Osteocyte (in vitro differentiated cells): ENCODE data around the gene PEX11G. TPM values are rescaled to one million over a fixed set of nuclear protein-coding genes. Genes with fewer than 3 reads are reported as not detected.

Source experiments
- DNase-seq: peaks from one replicate; pipeline ENCODE4 v3.0.0; 2021; ENCODE audit warnings: mixed read lengths; ENCODE audit not compliant: unreplicated experiment; ENCODE audit errors: extremely low spot score
- H3K27ac Mint-ChIP-seq: one replicate; pipeline ENCODE4 v1.8.0; 2021; ENCODE audit warnings: mild to moderate bottlenecking, mixed read lengths; ENCODE audit not compliant: unreplicated experiment
- H3K27me3 Mint-ChIP-seq: one replicate; pipeline ENCODE4 v1.8.0; 2021; ENCODE audit warnings: mixed read lengths; ENCODE audit not compliant: unreplicated experiment
- H3K36me3 Mint-ChIP-seq: one replicate; pipeline ENCODE4 v1.8.0; 2021; ENCODE audit warnings: mixed read lengths; ENCODE audit not compliant: unreplicated experiment
- H3K4me1 Mint-ChIP-seq: one replicate; pipeline ENCODE4 v1.8.0; 2021; ENCODE audit warnings: mixed read lengths; ENCODE audit not compliant: unreplicated experiment
- H3K4me3 Mint-ChIP-seq: one replicate; pipeline ENCODE4 v1.8.0; 2021; ENCODE audit warnings: mild to moderate bottlenecking, moderate library complexity, mixed read lengths; ENCODE audit not compliant: unreplicated experiment
- H3K9me3 Mint-ChIP-seq: one replicate; pipeline ENCODE4 v1.8.0; 2021; ENCODE audit warnings: mixed read lengths; ENCODE audit not compliant: unreplicated experiment
- total RNA-seq: library from RNA; stranded (reverse); gene quantifications from 2 replicates; pipeline ENCODE4 v1.2.1, GENCODE V29; 2021
- TF ChIP-seq, protein P1 (sequence below): fragments of 200-600 bp; sonication (generic); IDR thresholded peaks from 2 replicates; pipeline ENCODE4 v1.5.0; 2021; ENCODE audit warnings: antibody characterized with exemption, mild to moderate bottlenecking, moderate library complexity

Gene PEX11G
- total RNA-seq, 1 donor from 2014 or later, result 2.1 TPM

DNA sequence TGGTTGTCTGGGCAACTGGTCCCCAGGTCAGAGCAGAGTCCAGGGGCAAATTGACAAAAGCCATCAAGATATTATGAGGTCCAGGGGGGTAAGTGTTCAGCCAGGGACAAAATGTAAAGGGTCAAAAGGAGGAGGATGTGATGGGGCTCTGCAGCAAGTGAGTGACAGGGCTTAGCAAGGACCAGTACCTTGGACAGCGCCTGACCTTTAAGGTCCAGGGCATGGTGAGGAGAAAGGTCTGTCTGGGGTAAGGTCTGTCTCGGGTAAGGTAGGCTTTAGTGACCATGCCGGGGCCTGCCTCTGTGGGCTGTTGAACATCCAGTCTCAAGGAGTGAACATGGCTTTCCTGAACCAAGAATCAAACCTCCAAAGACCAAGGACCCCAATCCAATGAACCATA lies 20.8 kb upstream of the PEX11G start:
- no peak overlapping the region for H3K4me3 Mint-ChIP-seq
- H3K4me1 Mint-ChIP-seq, result peaks cover 11% of the 10 kb centered on the region
- no peaks in the 10 kb centered on the region for H3K9me3 Mint-ChIP-seq
- no peaks in the 10 kb centered on the region for H3K36me3 Mint-ChIP-seq
- TF ChIP-seq, protein P1, sequence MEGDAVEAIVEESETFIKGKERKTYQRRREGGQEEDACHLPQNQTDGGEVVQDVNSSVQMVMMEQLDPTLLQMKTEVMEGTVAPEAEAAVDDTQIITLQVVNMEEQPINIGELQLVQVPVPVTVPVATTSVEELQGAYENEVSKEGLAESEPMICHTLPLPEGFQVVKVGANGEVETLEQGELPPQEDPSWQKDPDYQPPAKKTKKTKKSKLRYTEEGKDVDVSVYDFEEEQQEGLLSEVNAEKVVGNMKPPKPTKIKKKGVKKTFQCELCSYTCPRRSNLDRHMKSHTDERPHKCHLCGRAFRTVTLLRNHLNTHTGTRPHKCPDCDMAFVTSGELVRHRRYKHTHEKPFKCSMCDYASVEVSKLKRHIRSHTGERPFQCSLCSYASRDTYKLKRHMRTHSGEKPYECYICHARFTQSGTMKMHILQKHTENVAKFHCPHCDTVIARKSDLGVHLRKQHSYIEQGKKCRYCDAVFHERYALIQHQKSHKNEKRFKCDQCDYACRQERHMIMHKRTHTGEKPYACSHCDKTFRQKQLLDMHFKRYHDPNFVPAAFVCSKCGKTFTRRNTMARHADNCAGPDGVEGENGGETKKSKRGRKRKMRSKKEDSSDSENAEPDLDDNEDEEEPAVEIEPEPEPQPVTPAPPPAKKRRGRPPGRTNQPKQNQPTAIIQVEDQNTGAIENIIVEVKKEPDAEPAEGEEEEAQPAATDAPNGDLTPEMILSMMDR, result no peak
- DNase-seq, result no peak
- no peaks in the 10 kb centered on the region for H3K27me3 Mint-ChIP-seq
- H3K27ac Mint-ChIP-seq, result no peak overlapping the region

DNA sequence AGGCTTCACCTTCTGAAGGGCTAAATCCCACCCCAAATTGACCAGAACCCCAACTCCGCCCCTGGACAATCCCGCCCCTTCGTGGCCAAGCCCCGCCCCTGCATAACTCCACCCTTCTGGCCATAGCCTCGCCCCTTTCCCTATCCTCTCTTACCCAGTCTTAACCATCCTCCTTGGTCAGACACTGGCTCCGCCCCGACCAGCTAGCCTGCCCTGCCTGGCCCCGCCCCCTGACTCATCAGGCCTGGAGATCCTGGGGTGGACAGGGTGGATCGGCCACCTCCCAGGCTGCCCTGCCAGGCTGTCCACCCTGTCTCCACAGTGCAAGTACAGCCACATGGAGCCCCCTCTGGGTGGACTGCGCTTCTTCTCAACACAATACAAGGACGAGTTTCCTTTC lies 19.0 kb upstream of the PEX11G start:
- Mint-ChIP-seq H3K36me3 (no peaks in the 10 kb centered on the region), H3K27ac (no peak overlapping the region), H3K4me3 (no peak overlapping the region), H3K27me3 (peaks cover 3% of the 10 kb centered on the region), H3K4me1 (peaks cover 11% of the 10 kb centered on the region), H3K9me3 (no peaks in the 10 kb centered on the region)
- TF ChIP-seq, protein P1, result no peak
- DNase-seq, result peak; percentile 89

DNA sequence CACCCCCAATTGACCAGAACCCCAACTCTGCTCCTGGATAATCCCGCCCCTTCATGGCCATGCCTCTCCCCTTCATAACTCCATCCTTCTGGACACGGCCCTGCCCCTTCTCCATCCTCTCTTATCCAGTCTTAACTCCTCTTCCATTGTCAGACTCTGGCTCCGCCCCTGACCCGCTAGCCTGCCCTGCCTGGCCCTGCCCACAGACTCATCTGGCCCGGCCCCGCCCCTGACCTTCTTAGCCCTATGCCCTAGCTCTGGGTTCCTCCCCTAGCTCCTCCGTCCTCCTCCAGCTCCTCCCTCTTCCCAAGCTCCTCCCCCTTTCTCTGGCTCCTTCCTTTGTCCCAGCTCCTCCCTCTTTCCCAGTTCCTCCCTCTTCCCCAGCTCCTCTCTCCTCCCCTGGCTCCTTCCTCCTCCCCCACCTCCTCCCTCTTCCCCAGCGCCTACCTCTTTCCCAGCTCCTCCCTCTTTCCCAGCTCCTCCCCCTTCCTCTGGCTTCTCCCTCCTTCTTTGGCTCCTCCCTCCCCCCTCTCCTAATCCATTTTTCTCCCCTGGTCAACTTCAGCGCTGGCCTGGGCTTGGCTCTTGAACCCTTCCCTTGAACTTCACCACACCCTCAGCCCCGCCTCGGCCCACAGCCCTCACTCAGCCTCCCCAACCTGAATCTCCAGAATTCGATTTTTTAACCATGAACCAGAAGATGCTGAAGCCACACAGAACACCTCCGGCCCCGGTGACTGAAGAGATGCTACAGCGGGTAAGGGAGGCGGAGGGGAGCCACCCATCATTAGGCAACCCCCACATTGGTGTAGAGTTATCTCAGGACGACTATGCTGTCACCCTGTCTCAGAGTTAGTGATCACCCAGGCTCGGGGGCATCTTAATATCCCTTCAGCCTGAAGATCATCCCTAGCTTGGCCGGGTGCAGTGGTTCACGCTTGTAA lies 17.8 kb upstream of the PEX11G start:
- Mint-ChIP-seq H3K27me3 (peaks cover 4% of the 10 kb centered on the region), H3K4me1 (peaks cover 11% of the 10 kb centered on the region), H3K27ac (no peak overlapping the region), H3K36me3 (no peaks in the 10 kb centered on the region), H3K4me3 (no peak overlapping the region), H3K9me3 (no peaks in the 10 kb centered on the region)
- no peak for DNase-seq
- TF ChIP-seq, protein P1, result no peak

DNA sequence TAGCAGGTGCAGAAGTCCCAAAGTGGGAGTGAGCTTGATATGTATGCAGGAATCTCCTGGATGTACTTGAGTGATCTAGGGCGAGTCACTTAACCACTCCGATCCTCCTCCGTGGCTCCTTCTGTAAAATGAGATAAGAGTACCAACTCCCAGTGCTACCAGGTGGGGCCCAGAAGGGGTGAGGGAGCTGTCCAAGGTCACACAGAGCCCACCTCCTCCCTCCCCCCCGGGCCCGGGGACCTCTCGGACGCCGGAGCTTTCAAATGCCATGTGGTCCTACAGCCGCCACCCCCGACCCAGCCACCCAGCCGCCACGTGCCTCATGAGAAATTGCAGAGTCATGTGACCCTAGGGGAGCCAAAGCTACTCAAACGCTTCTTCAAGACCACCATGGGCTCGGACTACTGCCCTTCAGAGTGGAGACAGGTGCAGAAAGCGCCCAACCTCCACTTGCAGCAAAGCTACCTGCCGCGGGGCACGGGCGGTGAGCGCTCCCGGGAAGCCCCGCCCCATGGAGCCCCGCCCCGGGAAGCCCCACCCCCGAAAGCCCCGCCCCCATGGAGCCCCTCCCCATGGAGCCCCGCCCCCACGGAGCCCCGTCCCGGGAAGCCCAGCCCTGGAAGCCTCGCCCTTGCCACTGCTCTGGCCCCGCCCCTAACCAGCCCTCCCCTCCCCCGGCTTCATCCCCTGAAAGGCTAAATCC lies 17.0 kb upstream of the PEX11G start:
- no peaks in the 10 kb centered on the region for H3K36me3 Mint-ChIP-seq
- H3K27ac Mint-ChIP-seq, result no peak overlapping the region
- TF ChIP-seq, protein P1, result no peak
- H3K9me3 Mint-ChIP-seq, result no peaks in the 10 kb centered on the region
- H3K4me1 Mint-ChIP-seq, result peaks cover 11% of the 10 kb centered on the region
- H3K27me3 Mint-ChIP-seq, result peaks cover 9% of the 10 kb centered on the region
- DNase-seq, result no peak
- no peak overlapping the region for H3K4me3 Mint-ChIP-seq

DNA sequence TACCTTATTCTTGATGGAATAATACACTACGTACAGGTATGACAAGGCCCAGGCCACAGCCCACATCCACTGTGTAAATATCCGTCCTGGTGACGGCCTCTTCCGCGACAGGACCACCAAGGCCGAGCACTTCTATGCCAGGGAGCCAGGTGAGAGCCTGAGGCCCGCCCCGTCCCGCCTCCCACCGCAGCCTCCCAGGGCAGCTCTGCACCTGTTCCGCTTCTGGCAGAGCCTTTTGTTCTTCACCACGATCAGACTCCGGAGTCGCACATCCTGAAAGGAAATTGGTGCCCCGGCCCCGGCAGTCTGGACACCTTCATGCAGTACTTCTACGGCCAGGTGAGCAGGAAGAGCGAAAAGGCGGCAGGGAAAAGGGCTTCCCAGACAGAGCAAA lies 16.4 kb upstream of the PEX11G start:
- TF ChIP-seq, protein P1, result no peak
- DNase-seq, result no peak
- Mint-ChIP-seq H3K27ac (no peak overlapping the region), H3K4me3 (no peak overlapping the region), H3K9me3 (no peaks in the 10 kb centered on the region), H3K4me1 (peaks cover 11% of the 10 kb centered on the region), H3K27me3 (peaks cover 9% of the 10 kb centered on the region), H3K36me3 (no peaks in the 10 kb centered on the region)
